ENCODE measurements around the gene SYT14.
"Not testable (repeated sequence)": the region's sequence is repeated elsewhere in the genome, so short reads cannot be mapped to it uniquely, and the experiment has no call there.

Gene SYT14

DNA sequence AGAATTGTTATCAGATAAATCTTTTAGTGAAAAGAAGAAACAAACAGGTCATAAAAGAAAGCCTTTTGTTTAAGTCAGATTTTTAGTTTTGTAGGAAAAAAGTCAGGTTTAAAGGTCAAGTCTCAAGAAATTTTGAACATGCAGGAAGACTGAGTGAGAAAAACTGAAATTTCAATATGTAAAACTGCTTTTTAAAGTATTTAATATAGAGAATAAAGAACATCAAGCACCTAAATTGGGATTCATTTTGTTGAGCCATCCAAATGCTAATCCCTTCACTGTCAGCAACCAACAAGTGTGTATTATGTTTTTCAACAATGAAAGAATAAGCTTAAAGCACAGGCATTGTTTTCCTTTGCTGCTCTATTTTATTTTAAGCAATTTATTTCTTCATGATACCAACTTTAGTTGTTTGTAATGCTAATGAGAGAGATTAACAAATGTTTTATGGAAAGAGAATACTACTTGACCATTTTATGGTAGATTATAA is 179.7 kb downstream of the SYT14 start:
- DNase-seq (ENCODE audit: low read depth) = no peak

GRCh38 chr1:210123383-210123782 is 185.4 kb downstream of the SYT14 start:
- no peak for DNase-seq (ENCODE audit: low read depth)

GRCh38 chr1:210123924-210124589 is 186.0 kb downstream of the SYT14 start:
- DNase-seq (ENCODE audit: low read depth) = peak; percentile 13

- no peak for DNase-seq (ENCODE audit: low read depth)
Observed at GRCh38 chr1:210124736-210125135, 186.7 kb downstream of the SYT14 start.

DNA sequence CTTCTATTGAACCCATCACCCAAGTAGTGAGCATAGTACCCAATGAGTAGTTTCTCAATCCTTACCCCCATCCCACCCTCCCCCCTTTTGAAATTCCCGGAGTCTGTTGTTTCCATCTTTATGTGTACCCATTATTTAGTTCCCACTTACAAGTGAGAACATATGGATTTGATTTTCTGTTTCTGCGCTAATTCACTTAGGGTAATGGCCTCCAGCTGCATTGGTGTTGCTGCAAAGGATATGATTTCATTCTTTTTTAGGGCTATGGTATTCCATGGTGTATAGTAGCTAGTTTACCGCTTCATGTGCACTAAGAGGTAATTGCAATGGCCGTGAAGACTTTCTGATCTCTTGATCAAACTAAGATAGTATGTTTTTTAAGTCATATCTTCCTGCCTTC is 187.1 kb downstream of the SYT14 start:
- DNase-seq (ENCODE audit: low read depth) = peak; percentile 30

DNA sequence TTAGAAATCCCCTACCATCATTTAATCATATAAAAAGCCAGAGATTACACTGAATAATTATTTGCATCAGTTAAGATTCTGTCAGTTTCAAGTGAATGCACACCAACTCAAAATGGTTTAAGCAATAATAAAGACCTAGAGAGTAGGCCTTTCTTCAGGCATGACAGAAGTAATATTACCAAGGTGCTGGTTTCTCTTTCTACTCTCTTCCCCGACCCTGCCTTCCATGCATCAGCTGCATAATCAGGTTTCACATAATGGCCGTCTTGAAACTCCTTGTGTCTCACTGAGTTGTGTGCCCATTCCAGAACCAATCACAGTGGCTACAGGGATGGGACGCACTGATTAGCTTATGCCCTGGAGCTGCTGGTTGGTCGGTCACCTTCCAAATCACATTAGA is 191.1 kb downstream of the SYT14 start:
- DNase-seq (ENCODE audit: low read depth) = no peak

DNA sequence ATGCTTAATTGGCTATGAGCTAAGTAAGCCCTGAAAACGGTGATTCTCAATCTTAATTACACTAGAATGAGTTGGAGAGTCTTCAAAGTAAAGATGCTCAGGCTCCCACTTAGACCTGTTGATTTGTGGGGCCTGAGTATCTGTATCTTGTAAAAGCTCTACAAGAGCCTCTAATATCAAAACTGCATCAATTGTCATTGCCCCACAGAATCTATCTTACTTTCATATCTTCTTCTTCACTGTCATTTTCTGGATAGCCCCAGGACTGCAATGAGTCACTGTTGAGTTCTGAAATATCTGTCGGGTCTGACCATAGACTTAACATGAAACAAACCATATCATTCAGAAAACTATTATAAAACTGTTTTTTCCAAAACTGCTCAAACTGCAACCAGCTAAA is 191.7 kb downstream of the SYT14 start:
- no peak for DNase-seq (ENCODE audit: low read depth)

- peak; percentile 6 for DNase-seq (ENCODE audit: low read depth)
Observed at GRCh38 chr1:210132582-210132981, 194.6 kb downstream of the SYT14 start.

DNA sequence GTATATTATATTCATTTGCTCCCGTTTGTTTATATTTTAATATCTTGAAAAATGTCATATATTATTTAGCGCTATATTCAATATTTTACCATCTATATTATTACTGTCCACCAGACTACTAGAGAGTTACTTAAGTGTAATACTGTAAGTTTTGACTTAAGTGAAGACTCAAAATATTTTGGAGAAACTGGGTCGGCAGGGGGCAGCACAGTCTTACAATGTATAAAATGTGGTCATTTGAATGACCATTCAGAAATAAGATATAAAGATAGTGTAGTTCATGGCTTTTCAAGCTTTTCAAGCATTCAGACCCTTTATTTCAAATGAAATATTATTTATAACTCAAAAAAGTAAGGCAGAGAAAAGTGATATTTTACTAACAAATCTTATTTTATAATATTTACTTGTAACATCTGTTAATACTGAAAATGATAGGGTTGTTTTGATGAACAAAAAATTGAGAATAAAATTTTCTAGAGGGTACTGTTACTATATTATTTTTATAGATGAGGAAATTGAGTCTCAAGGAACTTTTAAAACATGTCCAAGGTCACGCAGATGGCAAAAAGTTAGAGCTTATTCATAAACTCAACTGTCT is 205.5 kb downstream of the SYT14 start:
- DNase-seq (ENCODE audit: low read depth) = peak; percentile 61

- DNase-seq (ENCODE audit: low read depth) = no peak
Observed at GRCh38 chr1:210144736-210145135, 206.7 kb downstream of the SYT14 start.

DNA sequence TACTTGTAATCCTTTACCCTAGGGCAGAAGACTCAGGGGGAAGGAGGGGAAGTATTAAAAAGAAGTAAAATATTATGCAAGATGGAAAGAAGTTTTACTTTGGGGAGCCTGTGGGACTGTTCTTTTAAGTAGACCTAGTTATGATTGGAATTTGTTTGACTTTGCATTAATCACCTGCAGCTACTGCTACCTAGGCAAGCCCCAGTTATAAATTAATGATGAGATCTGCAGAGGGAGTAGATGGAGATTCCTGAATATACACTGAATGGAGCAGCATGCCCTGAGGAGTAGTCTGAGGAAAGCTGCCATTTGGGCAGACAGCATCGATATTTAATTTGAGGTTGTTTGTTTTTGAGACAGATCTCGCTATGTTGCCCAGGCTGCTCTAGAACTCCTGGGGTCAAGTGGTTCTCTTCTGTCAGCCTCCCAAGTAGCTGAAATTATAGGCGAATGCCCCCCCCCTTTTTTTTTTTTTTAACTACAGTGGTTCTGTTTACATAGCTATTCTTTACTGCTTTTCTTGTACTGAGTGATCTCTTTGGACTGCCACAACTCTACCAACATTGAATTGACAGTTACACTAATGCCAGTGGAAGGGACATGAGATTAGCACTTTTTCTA is 213.1 kb downstream of the SYT14 start:
- DNase-seq (ENCODE audit: low read depth) = no peak

DNA sequence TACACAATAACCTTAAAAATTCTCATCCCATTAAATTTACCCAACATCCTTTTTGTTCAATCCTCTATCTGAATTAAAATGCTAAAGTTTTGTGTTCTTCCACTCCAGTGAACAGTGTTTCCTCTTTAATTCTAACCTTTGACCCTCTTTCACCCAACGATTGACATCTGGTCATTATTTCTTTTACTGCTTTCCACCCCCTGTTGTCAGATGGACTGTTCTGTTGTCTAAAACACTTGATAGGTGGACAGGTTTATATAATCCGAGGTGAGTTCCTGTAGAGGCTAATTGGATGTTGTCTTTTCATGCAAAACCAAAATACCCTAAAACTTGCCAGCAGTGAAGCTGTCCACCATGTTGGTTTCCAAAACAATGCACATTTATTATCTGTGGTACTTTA is 221.2 kb downstream of the SYT14 start:
- no peak for DNase-seq (ENCODE audit: low read depth)

DNA sequence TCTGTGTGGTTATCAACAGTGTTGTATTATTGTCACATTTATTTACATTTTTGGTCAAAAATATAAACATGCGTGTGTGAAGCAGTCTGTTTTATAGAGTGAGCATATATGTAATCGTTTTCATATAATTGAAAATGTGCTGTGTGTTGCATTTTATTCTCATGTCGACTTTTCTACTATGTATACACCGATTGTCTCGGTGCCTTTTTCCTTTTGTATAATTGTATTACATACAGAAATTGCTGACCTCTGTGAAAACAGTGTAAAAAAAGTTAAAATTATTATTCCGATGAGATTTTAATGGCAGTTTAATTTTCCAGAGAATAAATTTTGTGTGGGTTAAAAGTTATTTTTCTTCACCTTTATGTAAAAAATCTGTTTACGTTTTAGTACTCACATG is 232.2 kb downstream of the SYT14 start:
- DNase-seq (ENCODE audit: low read depth) = no peak

DNA sequence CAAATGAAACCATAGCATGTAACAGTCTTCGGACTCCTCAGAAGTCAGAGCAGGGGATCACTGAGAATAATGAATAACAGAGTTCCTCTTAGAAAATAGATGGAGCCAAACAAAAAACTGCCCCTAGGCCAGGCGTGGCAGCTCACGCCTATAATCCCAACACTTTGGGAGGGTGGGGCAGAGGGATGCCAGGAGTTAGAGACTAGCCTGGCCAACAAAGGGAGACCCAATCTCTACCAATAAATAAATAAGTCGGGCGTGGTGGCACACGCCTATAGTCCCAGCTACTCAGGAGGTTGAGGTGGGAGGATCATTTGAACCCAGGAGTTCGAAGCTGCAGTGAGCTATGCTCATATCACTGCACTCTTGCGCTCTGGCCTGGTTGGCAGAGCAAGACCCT is 236.1 kb downstream of the SYT14 start:
- no peak for DNase-seq (ENCODE audit: low read depth)

DNA sequence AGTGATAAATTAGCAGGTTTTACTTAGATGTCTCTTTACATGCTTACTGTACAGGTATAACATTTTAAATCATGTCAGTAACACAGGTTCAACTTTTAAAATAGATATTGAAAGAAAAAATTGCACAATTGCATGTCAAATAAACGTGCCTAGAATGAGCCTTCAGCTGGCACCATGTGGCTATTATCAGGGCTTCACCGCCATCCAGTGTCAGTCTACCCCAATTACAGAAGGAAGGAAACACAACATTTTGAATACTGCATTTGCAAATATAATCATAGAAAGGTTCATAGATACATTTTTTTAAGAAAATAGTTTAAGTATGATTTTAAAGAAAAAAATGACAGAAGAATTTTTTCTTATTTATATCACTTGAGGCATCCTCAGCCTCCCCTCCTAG is 247.0 kb downstream of the SYT14 start:
- no peak for DNase-seq (ENCODE audit: low read depth)

DNA sequence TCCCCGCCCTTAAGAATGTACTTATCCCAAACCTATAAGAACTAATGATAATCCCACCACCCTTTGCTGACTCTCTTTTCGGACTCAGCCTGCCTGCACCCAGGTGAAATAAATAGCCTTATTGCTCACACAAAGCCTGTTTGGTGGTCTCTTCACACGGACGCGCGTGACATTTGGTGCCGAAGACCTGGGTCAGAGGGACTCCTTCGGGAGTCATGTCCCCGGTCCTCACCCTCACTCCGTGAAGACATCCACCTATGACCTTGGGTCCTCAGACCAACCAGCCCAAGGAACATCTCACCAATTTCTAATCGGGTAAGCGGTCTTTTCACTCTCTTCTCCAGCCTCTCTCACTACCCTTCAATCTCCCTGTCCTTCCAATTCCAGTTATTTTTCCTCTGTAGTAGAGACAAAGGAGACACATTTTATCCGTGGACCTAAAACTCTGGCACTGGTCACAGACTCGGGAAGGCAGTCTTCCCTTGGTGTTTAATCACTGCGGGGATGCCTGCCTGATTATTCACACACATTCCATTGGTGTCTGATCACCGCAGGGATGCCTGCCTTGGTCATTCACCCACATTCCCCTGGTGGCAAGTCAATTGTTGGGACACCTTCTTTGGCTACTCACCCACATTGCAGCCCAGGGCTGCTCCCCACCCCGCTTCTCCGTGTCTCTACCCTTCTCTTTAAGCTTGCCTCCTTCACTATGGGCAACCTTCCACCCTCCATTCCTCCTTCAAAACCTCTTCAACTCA is 250.0 kb downstream of the SYT14 start:
- DNase-seq (ENCODE audit: low read depth) = peak; percentile 32

DNA sequence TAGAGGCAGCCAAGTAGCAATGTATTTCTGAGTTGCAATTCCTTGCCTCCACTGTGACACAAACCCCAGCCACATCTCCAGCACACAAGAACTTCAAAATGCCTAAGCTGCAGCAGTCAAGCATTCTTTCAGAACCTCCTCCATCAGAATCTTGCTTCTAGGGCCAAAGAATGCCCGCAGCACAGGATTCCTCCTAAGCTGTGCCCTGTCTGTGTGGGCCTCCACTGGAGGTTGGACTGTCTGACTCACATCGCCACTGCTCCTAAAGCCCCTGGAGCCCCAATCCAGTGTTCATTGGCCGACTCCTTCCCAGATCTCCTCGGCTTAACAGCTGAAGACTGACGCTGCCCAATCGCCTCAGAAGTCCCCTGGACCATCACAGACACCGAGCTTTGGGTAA is 251.4 kb downstream of the SYT14 start:
- no peak for DNase-seq (ENCODE audit: low read depth)

DNA sequence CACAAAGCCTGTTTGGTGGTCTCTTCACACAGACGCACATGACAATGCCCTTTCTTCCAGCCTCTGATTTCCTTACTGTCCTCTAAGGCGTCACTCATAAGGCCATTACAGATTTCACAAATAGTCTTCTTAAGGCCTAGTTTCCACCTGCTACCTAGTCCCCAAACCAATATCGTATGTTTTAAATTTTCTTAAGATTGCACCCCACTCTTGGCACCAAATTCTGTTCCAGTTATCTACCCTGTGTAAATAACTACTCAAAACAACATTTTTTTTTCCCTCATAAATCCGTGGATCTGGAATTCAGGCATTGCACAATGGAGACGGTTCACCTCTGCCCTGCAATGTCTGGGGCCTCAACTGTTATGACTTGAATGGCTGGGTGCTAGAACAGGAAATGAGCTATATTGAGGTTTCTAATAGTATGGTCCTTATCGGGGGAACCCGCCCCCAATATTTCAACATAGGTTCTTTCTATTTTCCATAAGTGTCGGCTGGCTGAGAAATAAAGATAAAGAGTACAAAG is 257.7 kb downstream of the SYT14 start:
- no peak for DNase-seq (ENCODE audit: low read depth)

DNA sequence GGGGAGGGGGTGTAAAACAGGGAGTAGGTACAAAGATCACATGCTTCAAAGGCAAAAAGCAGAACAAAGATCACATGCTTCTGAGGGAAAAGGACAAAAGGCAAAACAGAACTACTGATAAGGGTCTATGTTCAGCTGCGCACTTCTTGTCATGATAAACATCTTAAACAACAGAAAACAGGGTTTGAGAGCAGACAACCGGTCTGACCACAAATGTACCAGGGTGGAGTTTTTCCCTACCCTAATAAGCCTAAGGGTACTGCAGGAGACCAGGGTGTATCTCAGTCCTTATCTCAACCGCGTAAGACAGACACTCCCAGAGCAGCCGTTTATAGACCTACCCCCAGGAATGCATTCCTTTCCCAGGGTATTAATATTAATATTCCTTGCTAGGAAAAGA is 258.2 kb downstream of the SYT14 start:
- not testable (repeated sequence) for DNase-seq (ENCODE audit: low read depth)

DNA sequence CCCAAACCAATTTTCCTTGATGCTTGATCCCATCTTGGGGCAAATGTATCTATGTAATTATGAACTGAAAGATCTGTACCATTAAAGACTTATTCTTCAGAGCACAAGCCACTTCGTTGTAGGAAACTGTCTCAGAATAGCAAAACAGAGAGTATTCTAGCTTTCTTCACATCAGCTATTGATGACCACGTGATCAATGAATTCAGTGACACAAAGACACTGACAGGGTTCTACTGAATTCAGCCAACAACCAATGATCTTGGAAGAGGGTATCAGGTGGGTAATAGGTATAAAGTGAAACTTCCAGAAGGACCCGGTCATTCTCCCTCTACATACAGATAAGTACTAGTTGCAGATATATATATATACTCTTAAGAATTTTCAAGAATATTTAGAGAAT is 260.8 kb downstream of the SYT14 start:
- no peak for DNase-seq (ENCODE audit: low read depth)

- DNase-seq (ENCODE audit: low read depth) = no peak
Observed at GRCh38 chr1:210200124-210200736, 262.2 kb downstream of the SYT14 start.

DNA sequence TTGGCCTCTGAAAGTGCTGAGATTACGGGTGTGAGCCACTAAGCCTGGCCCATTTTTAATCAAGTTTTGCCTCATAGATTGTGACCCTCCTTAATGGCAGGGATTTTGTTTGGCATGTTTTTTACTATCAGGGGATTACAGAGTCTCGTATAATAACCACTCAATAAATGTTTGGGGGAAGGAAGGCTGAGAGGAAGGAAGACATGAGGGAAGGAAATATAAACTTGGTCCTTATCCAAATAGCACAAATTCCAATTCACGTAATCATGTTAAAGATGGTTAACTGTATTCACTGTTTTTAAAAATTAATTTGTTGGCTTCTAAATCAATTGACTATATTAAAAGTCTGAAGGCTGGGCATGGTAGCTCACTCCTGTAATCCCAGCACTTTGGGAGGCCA is 263.7 kb downstream of the SYT14 start:
- DNase-seq (ENCODE audit: low read depth) = no peak

Data from fibroblast of gingiva (primary cell).